IMR-90 (cell line): ENCODE data around the gene SLC6A13. TPM values are rescaled to one million over a fixed set of nuclear protein-coding genes. Genes with fewer than 3 reads are reported as not detected.

Source experiments
- ATAC-seq: fragments of 200-7000 bp; cut with Tn5 transposase; 2 replicates; pipeline ENCODE4 v1.9.1; 2020; ENCODE audit warnings: low read depth, mild to moderate bottlenecking, moderate library complexity
- BruUV-seq: library from RNA; stranded (reverse); fragments of 400-500 nt; replicated peaks from 2 replicates; lab custom pipeline; 2021; lab: Mats Ljungman, UMichigan
- CTCF ChIA-PET: fragments of 300-600 bp; formaldehyde crosslinking; extraction: SDS; loops from one replicate; lab custom pipeline; 2021; ENCODE audit warnings: antibody characterized with exemption; lab: Yijun Ruan, JAX
- POLR2A ChIA-PET: fragments of 300-600 bp; sonication (Branson Sonifier 250); formaldehyde crosslinking; loops from one replicate; lab custom pipeline; 2022; ENCODE audit warnings: antibody characterized with exemption; ENCODE audit not compliant: unreplicated experiment; lab: Charles Lee
- DNase-seq: peaks from one replicate; pipeline ENCODE4 v3.0.0; 2013
- H2AFZ ChIP-seq: replicated peaks from 2 replicates; pipeline ENCODE3; 2013; ENCODE audit warnings: low read length, mild to moderate bottlenecking; ENCODE audit not compliant: poor library complexity
- H2AK5ac ChIP-seq: 2 replicates; pipeline ENCODE4 v1.6.1; 2013; ENCODE audit warnings: low read depth, low read length, inconsistent platforms
- H2AK9ac ChIP-seq: replicated peaks from 2 replicates; pipeline ENCODE3; 2013; ENCODE audit warnings: mild to moderate bottlenecking, low read depth, low read length, moderate library complexity; ENCODE audit not compliant: poor library complexity
- H2BK120ac ChIP-seq: 2 replicates; pipeline ENCODE4 v1.6.1; 2013; ENCODE audit warnings: low read depth, low read length, inconsistent platforms
- H2BK15ac ChIP-seq: 3 replicates; pipeline ENCODE4 v1.6.1; 2013; ENCODE audit warnings: low read depth, low read length, inconsistent platforms
- H2BK20ac ChIP-seq: 2 replicates; pipeline ENCODE4 v1.6.1; 2013; ENCODE audit warnings: low read depth, mild to moderate bottlenecking, inconsistent platforms, low read length, moderate library complexity
- H2BK5ac ChIP-seq: 2 replicates; pipeline ENCODE4 v1.6.1; 2013; ENCODE audit warnings: mild to moderate bottlenecking, low read depth, low read length, inconsistent platforms; ENCODE audit not compliant: poor library complexity, severe bottlenecking
- H3K14ac ChIP-seq: replicated peaks from 2 replicates; pipeline ENCODE4 v1.6.1; 2013; ENCODE audit warnings: low read depth, low read length, inconsistent platforms
- H3K18ac ChIP-seq: 2 replicates; pipeline ENCODE4 v1.6.1; 2013; ENCODE audit warnings: low read depth, low read length, control low read depth
- H3K23ac ChIP-seq: 2 replicates; pipeline ENCODE4 v1.6.1; 2013; ENCODE audit warnings: low read depth, low read length, inconsistent platforms
- H3K27ac ChIP-seq: 2 replicates; pipeline ENCODE4 v1.5.1; 2013; ENCODE audit warnings: mild to moderate bottlenecking, control low read depth, low read length; ENCODE audit not compliant: insufficient read depth
- H3K27me3 ChIP-seq: 2 replicates; pipeline ENCODE4 v1.6.1; 2013; ENCODE audit warnings: low read length; ENCODE audit not compliant: control insufficient read depth, insufficient read depth
- H3K36me3 ChIP-seq: 2 replicates; pipeline ENCODE4 v1.6.1; 2013; ENCODE audit warnings: low read length, mixed read lengths; ENCODE audit not compliant: control insufficient read depth, insufficient read depth
- H3K4ac ChIP-seq: 2 replicates; pipeline ENCODE4 v1.6.1; 2013; ENCODE audit warnings: low read depth, low read length, inconsistent platforms
- H3K4me1 ChIP-seq: 2 replicates; pipeline ENCODE4 v1.6.1; 2013; ENCODE audit warnings: low read length, mixed read lengths; ENCODE audit not compliant: control insufficient read depth, insufficient read depth
- H3K4me2 ChIP-seq: 2 replicates; pipeline ENCODE4 v1.6.1; 2013; ENCODE audit warnings: low read depth, mild to moderate bottlenecking, control low read depth, low read length, moderate library complexity
- H3K4me3 ChIP-seq: 2 replicates; pipeline ENCODE4 v1.5.1; 2013; ENCODE audit warnings: low read depth, mild to moderate bottlenecking, control low read depth, low read length, moderate library complexity; ENCODE audit not compliant: insufficient read depth
- H3K56ac ChIP-seq: 2 replicates; pipeline ENCODE4 v1.6.1; 2013; ENCODE audit warnings: low read length, inconsistent platforms; ENCODE audit not compliant: insufficient read depth; ENCODE audit errors: extremely low read depth
- H3K79me1 ChIP-seq, 2 experiments: 2 replicates each; pipeline ENCODE4 v1.6.1; 2013; ENCODE audit warnings: low read length in 2 of 2, inconsistent platforms in 1 of 2, low read depth in 1 of 2
- H3K9ac ChIP-seq: 2 replicates; pipeline ENCODE4 v1.6.1; 2013; ENCODE audit warnings: low read depth, low read length, control low read depth
- H3K9me1 ChIP-seq: 2 replicates; pipeline ENCODE4 v1.6.1; 2013; ENCODE audit warnings: low read length, inconsistent platforms; ENCODE audit not compliant: insufficient read depth
- H3K9me3 ChIP-seq: 2 replicates; pipeline ENCODE4 v1.6.1; 2013; ENCODE audit warnings: low read length; ENCODE audit not compliant: control insufficient read depth, insufficient read depth
- H4K20me1 ChIP-seq: 2 replicates; pipeline ENCODE4 v1.6.1; 2013; ENCODE audit warnings: low read length, inconsistent platforms; ENCODE audit not compliant: insufficient read depth
- H4K5ac ChIP-seq: 2 replicates; pipeline ENCODE4 v1.6.1; 2013; ENCODE audit warnings: mild to moderate bottlenecking, low read depth, low read length, control low read depth
- H4K8ac ChIP-seq, 2 experiments: 2 replicates each; pipeline ENCODE4 v1.6.1; 2013; ENCODE audit warnings: low read depth in 2 of 2, low read length in 2 of 2, control low read depth in 1 of 2, inconsistent platforms in 1 of 2
- H4K91ac ChIP-seq: 2 replicates; pipeline ENCODE4 v1.6.1; 2013; ENCODE audit warnings: low read depth, low read length, inconsistent platforms; ENCODE audit not compliant: insufficient read depth
- BHLHE40 ChIP-seq: fragments of 150-350 bp; IDR thresholded peaks from 2 replicates; pipeline ENCODE4 v1.6.1; 2016; ENCODE audit warnings: mild to moderate bottlenecking, low read depth, low read length
- CEBPB ChIP-seq: IDR thresholded peaks from 2 replicates; pipeline ENCODE4 v1.6.1; 2012; ENCODE audit warnings: low read depth, low read length, improper control_type of control experiment
- CHD1 ChIP-seq: IDR thresholded peaks from 2 replicates; pipeline ENCODE4 v1.6.1; 2012; ENCODE audit warnings: low read depth, low read length, improper control_type of control experiment
- MAZ ChIP-seq: IDR thresholded peaks from 2 replicates; pipeline ENCODE4 v1.6.1; 2012; ENCODE audit warnings: low read depth, mild to moderate bottlenecking, low read length, improper control_type of control experiment, moderate library complexity, borderline replicate concordance
- POLR2A ChIP-seq: IDR thresholded peaks from 2 replicates; pipeline ENCODE4 v1.6.1; 2012; ENCODE audit warnings: mild to moderate bottlenecking, low read depth, low read length
- RAD21 ChIP-seq: IDR thresholded peaks from 2 replicates; pipeline ENCODE4 v1.6.1; 2012; ENCODE audit warnings: low read length, improper control_type of control experiment
- USF2 ChIP-seq: fragments of 150-350 bp; IDR thresholded peaks from 2 replicates; pipeline ENCODE4 v1.6.1; 2017; ENCODE audit warnings: mild to moderate bottlenecking, antibody characterized with exemption, low read length, low read depth
- WGBS, 2 experiments: methylation state at CpG; one replicate each; pipeline versions ENCODE4 v1.1.5 to v1.1.7; 2013; ENCODE audit warnings: missing lambda C conversion rate in 2 of 2; ENCODE audit not compliant: insufficient read length in 1 of 2; ENCODE audit errors: extremely low coverage in 2 of 2; 5-methylcytosine and 5-hydroxymethylcytosine counted together
- dilution Hi-C: fragments of 300-500 bp; cut with HindIII; formaldehyde crosslinking; loops from one replicate; pipeline ENCODE4 v1.14.3; 2018; ENCODE audit warnings: low sequenced_read_pairs; ENCODE audit not compliant: unreplicated experiment
- in situ Hi-C: fragments of 300-500 bp; cut with MboI; formaldehyde crosslinking; loops from 3 replicates; pipeline ENCODE4 v1.14.3; 2019; ENCODE audit warnings: low sequenced_read_pairs, inconsistent platforms, mixed read lengths
- intact Hi-C: fragments of 100-400 bp; cut with micrococcal nuclease; formaldehyde crosslinking; loops from 2 replicates; pipeline ENCODE4 v1.10.0; 2022
- polyA plus RNA-seq, 3 experiments: library from polyadenylated mRNA; depleted of rRNA; stranded (reverse); fragments of >200 nt; gene quantifications; 2 replicates each; pipeline ENCODE4 v1.2.3, GENCODE V29; 2012; ENCODE audit warnings: low replicate concordance in 1 of 3
- total RNA-seq: library from RNA; depleted of rRNA; stranded (reverse); fragments of >200 nt; gene quantifications from 2 replicates; pipeline ENCODE4 v1.2.3, GENCODE V29; 2012

The SLC6A13 gene
- total and polyA plus RNA-seq, 2 of the 4 experiments (the other 2 are of a cell fraction) = under 0.01 to 0.10 TPM

- ChIA-PET POLR2A (no interaction called here), CTCF (no interaction called here)
- intact Hi-C loops (loop anchor here (5.0 kb wide), 1 partner anchor 41 kb away; no protein-coding TSS in a partner anchor), in situ Hi-C loops (no loop called here), dilution Hi-C loops (no loop called here)
- Histone ChIP-seq H2BK120ac (no peak overlapping the region), H3K9ac (no peak overlapping the region), H3K4me3 (no peak overlapping the region), H4K8ac (no peak overlapping the region), H4K91ac (no peak overlapping the region), H2BK5ac (no peak overlapping the region), H3K36me3 (peaks cover 28% of the 10 kb centered on the region), H2BK20ac (no peak overlapping the region), H4K5ac (no peak overlapping the region), H3K4me1 (peaks cover 2% of the 10 kb centered on the region), H3K4me2 (no peak overlapping the region), H3K23ac (no peak overlapping the region), H3K9me1 (peaks cover 5% of the 10 kb centered on the region; the same call in 1 of the 2 replicates), H3K18ac (no peak overlapping the region), H3K56ac (no peak overlapping the region), H2AK5ac (no peak overlapping the region), H2AK9ac (no peak overlapping the region), H4K20me1 (peaks cover 3% of the 10 kb centered on the region; the same call in 1 of the 2 replicates), H3K27me3 (no peaks in the 10 kb centered on the region), H2BK15ac (no peak overlapping the region), H3K4ac (no peak overlapping the region), H2AFZ (no peak overlapping the region), H3K27ac (no peak overlapping the region), H3K9me3 (no peaks in the 10 kb centered on the region), H3K79me1 (peaks cover 13 to 16% of the 10 kb centered on the region in 2 experiments; a peak in 3 of 4 replicates), H3K14ac (no peak overlapping the region)
- no CpG with 5 or more reads among the region's 1 CpG for WGBS, 2 experiments
- no TSS peak for BruUV-seq
- TF ChIP-seq BHLHE40 = no peak
- TF ChIP-seq CEBPB = peak; percentile 42
- no peak for TF ChIP-seq POLR2A
- TF ChIP-seq RAD21 = no peak
- no peak for TF ChIP-seq USF2
- no peak for TF ChIP-seq CHD1
- no peak for TF ChIP-seq MAZ
- DNase-seq (no peak), ATAC-seq (no peak)
Measured at GRCh38 chr12:291153-291723, 28.6 kb upstream of the SLC6A13 start.
